Fibroblast of skin of left quadriceps (primary cell): ENCODE measurements around the gene CACNA1E.
"Not testable (repeated sequence)": the region's sequence is repeated elsewhere in the genome, so short reads cannot be mapped to it uniquely, and the experiment has no call there.

ENCODE experiments used
- DNase-seq, 2 experiments: peaks; one replicate each; pipeline ENCODE4 v3.0.0-alpha.2; 2013; ENCODE audit warnings: low read depth in 2 of 2

The CACNA1E gene

DNA sequence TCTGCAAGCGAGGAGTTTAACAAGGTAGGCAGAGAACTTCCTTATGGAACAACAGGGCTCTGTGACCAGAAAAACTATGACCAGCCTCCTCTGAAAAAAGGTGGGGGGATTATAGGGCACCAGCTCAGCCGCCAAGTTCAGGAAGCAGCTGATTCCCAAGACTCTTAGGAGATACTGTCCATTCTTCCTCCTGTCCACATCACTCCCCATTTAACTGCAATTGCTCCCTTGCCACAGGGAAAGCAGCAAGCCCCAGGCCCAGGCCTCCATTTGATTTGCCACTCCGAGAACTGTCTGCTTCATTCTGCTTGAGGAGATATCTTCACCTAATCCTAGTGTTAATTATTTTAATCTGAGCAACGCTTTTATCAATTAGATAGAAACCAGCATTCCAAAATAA is 323.9 kb downstream of the CACNA1E start:
- DNase-seq, result no peak

DNA sequence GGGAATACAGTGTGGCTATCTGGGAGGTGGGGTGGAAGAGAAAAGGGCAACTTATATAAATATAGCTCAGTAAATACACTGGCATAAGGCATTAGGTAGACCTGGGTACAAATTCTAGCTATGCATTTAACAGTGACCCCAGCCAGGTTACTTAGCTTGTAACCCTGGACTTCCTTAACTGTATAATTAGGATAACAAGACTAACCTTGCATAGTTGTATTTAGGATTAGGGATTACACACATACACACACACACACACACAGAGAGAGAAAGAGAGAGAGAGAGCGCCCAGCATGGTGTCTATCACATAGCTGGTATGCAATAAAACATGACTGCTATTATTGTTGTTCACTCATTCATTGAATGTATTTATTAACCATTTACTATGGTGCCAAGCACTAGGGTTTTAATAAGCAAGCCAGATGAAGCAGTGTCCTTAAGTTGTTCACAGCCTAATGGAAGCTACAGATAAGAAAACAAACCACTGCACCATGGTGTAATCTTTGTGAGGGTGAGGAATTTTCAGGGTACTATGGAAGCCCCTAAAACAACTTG is 326.8 kb downstream of the CACNA1E start:
- no peak for DNase-seq

DNA sequence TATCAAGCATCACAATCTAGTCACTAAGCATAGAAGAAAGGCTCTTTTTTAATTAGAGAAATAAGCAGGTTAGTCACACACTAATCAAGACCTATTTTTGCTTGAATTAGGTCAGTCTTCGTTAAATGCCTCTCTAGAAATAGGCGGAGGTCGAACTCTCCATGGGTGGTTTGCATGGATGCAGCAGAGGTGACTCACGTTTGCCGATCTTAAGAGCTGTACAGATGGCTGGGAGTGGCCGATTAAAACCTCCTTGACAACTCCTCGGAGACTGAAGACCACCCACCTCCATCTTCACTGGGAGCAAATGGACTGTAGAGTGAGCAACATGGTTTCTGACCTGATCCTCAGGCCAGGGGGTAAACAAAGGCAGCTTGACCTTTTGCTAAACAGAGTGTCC is 328.9 kb downstream of the CACNA1E start:
- no peak for DNase-seq

DNA sequence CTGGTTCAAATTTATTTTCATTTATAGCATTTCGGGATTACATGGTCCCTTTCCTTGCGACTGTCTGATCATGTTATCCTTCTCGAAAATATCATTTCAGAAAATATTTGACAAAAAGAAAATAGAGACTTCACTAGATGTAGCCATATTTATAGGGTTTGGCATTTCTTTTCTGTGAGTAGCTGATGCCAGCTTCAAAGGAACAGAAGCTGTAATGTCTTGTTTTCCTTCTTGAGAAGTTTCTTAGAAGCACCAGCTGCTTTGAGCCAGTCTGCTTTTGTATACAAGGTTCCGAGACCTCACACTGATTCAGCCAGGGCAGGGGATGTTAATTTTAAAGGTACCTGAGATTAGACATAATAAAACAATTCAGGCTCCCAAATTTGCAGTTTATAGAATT is 329.9 kb downstream of the CACNA1E start:
- no peak for DNase-seq

DNA sequence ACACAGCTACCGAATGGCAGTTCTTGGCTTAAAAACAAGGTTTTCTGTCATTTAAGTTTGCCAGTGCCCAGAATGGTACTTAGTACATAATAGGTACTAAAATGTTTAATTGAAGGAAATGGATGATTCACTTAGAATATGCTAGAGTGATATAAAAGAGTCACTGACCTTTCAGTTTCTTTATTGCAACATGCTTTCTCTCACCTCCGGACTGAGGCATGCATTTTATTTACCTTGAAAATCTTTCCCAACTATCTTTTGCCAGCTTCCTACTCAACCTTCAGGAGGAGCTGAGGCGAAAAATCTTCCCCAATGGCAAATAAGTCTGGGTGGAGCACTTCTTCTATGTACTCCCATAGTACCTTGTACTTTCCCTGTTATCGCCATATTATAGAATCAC is 333.3 kb downstream of the CACNA1E start:
- DNase-seq, result no peak

DNA sequence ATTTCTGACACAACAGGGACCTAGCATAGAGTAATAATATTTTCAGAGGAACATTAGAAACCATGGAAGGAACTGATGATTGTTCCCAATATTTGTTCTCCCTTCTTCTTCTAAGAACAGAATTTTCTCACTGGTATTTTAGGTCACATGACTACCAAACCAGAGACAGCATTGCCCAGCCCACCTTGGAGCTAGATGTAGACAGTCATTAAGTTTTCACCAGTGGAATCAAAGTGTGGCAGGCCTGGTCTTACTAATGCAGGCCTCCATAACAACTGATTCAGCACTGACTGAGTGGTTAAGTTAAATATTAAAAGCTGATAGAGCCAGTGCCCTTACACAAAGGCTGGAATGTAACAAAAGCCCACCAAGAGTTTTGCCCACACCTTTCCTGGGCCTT is 333.8 kb downstream of the CACNA1E start:
- no peak for DNase-seq

DNA sequence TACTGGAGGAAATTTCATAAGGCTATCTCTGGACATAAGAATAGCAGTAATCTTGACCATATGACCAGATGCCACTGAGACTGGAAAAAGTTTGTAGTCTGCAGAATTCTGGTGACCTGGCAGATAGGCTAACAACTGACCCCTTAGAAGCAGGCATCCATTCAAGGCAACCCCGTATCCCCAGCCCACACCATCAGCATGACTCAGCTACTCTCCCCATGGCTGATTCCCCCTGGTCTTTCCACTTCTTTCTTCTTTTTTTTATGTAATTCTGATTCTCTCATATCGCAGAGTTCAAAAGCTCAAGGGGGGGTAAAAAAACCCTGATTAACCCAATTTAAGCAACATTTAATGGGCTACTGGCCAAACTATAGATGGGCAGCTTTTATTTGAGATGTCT is 335.1 kb downstream of the CACNA1E start:
- DNase-seq, result no peak

DNA sequence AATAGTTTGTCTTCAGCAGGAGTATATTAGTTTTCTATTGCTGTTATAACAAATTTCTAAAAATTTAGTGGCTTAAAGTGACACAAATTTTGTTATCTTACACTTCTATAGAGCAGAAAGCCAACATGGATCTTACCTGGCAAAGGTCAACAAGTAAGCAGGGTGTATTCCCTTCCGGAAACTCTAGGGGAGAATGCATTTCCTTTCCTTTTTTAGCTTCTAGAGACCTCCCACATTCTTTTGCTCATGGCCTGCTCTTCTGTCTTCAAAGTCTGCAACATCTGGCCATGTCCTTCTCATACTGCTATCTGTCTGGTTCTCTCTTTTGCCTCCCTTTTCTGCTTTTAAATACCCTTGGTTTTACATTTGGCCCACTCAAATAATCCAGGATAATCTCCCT is 335.6 kb downstream of the CACNA1E start:
- DNase-seq, result no peak

DNA sequence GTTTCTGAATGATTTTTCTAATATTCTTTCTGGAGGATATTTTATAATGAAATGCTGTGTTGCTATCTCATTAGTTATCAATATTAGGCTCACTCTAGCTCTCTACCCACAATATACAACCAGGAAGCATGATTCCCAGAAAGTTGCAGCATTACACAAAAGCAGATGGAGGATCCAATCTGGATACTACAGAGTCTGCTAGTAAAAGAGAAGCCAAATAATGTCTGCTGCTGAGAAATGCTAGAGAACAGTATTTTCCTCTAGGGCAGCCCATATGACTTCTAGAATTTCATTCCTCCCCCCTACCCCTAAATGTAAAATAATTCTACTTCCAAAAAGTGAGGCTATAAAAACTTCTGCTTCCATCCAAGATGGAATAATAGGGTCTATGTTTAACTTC is 338.4 kb downstream of the CACNA1E start:
- no peak for DNase-seq

DNA sequence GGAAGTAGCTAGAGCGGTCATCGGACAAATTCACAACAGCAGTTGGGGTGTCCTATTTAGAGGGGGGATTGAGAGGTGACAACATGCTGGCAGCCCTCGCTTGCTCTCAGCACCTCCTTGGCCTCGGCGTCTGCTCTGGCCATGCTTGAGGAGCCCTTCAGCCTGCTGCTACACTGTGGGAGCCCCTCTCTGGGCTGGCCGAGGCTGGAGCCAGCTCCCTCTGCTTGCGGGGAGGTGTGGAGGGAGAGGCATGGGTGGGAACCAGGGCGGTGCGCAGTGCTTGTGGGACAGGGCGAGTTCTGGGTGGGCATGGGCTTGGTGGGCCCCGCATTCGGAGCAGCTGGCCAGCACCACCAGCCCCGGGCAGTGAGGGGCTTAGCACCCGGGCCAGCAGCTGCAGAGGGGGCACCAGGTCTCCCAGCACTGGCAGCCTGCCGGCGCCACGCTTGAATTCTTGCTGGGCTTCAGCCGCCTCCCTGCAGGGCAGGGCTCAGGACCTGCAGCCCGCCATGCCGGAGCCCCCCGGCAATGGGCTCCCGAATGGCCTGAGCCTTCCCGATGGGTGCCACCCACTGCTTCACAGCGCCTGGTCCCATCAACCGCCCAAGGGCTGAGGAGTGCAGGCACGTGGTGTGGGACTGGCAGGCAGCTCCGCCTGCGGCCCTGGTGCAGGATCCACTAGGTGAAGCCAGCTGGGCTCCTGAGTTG is 349.0 kb downstream of the CACNA1E start:
- not testable (repeated sequence) for DNase-seq

DNA sequence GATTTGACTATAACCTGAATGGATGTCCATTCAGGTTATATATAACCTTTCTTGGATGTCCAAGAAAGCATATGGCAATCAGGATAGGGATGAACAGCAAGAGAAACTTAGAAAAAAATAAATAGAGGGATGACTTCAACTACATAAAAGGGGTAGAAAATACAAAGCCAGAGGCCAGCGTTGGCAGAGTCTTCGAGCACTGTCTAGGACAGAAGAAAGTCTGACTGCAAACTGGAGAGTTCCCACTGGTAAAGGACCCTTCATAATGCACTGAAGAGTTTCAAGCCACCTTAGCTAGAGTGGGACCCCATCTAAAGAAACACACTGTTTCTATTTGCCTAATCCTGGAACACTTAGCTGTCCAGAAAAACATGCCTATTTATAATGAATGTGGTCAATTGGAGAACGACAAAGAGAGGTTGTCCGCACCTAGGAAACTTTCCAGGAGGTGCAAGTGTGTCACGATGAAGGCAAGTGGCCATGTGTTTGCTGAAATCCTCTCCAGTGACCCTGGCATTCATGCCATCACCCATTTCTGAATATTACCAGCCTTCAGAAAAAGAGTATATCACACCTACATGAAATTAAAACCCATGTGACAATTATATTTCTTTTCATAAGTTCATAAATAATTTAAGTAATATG is 362.8 kb downstream of the CACNA1E start:
- no peak for DNase-seq

DNA sequence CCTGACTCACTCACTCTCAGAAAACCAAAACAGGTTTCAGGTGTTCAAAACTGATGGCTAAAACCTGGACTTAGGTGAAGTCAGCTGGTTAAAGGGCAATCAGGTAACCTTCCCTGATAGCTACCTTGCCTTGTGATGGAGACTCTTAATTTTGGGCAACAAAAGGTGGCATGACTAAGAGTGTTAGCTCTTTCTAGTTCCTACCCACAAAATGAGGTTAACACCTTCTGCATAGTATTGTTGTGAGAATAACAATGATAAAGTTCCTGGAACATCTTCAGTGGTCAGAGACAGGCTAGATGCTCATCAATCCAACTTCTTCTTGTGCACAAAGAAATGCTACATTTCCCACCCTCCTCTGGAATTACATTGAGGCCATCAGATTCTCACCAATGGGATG is 363.4 kb downstream of the CACNA1E start:
- no peak for DNase-seq

DNA sequence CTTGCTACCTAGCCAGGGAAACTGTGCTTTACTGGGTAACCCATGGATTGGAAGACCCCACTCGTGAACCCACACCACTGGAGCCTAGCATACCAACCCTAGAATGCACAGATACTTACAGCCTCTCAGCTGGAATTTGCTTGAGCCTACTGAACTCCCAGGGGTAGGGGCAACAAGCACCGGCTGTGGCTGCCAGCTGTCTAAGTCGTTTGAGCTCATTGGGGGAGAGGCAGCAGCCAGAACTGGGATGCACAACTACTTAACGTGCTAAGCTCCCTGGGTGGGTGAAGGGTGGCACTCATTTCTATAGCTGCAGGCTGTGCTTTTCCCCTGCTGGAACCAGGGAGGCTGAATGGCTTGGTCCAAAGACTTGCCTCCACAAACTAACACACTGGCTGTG is 365.8 kb downstream of the CACNA1E start:
- no peak for DNase-seq

DNA sequence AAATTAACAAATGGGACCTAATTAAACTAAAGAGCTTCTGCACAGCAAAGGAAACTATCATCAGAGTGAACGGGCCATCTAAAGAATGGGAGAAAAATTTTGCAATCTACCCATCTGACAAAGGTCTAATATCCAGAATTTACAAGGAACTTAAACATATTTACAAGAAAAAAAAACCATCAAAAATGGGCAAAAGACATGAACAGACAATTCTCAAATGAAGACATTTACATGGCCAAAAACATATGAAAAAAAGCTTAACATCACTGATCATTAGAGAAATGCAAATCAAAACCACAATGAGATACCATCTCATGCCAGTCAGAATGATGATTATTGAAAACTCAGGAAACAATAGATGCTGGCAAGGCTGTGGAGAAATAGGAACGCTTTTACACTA is 370.9 kb downstream of the CACNA1E start:
- DNase-seq, result not testable (repeated sequence)

DNA sequence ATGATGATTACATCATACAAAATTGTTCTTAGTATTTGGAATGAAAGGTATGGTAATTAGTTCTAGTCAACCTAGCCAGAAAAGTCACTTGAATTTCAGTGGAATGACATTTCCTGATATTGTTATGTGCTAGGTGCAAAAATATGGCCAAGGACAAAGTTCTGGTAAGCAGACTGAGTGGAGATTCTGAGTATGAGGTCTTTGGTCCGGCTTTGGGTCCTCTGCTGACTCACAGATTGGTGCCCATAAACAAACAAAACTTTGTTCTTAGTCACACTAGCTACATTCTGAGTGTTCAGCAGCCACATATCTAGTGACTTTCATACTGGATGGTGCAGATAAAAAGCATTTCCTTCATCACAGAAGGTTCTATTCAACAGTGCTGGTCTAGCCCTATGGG is 372.1 kb downstream of the CACNA1E start:
- DNase-seq, result no peak
